HCT116 (cell line): Measurements from ENCODE around the gene CDH4. TPM values are rescaled to one million over a fixed set of nuclear protein-coding genes. Genes with fewer than 3 reads are reported as not detected.

Experiments
- ATAC-seq: fragments of 200-7000 bp; cut with Tn5 transposase; 2 replicates; pipeline ENCODE4 v1.9.1; 2020; ENCODE audit warnings: mild to moderate bottlenecking, moderate library complexity
- BruUV-seq: library from RNA; stranded (reverse); fragments of 400-500 nt; replicated peaks from 2 replicates; lab custom pipeline; 2021; lab: Mats Ljungman, UMichigan
- CTCF ChIA-PET: fragments of 300-600 bp; sonication (Branson Sonifier 250); formaldehyde crosslinking; loops from one replicate; lab custom pipeline; 2021; ENCODE audit warnings: antibody characterized with exemption; lab: Charles Lee
- POLR2A ChIA-PET: fragments of 300-600, 350-600 bp; sonication (Branson Sonifier 250); formaldehyde crosslinking; loops from one replicate; lab custom pipeline; 2021; ENCODE audit warnings: antibody characterized with exemption; lab: Charles Lee
- RAD21 ChIA-PET, 2 experiments: fragments of 300-600 bp; sonication (Branson Sonifier 250); formaldehyde crosslinking; loops; one replicate each; lab custom pipeline; 2023; ENCODE audit warnings: low total read pairs in 2 of 2; ENCODE audit not compliant: uncharacterized antibody in 2 of 2, unreplicated experiment in 2 of 2, low non-redundant PET in 1 of 2; lab: Charles Lee
- DNase-seq: peaks from one replicate; pipeline ENCODE4 v3.0.0-alpha.2; 2010; ENCODE audit warnings: low read depth, low spot score
- H2AFZ ChIP-seq: fragments of 200-600 bp; shearing (Covaris generic), sonication (generic); 2 replicates; pipeline ENCODE4 v1.6.1; 2017; ENCODE audit warnings: low read depth, mixed run types, mixed read lengths, antibody characterized with exemption, low read length; ENCODE audit not compliant: poor library complexity, severe bottlenecking
- H3K27ac ChIP-seq: 2 replicates; pipeline ENCODE4 v1.5.1; 2012; ENCODE audit warnings: low read depth, low read length
- H3K27me3 ChIP-seq: fragments of 200-600 bp; sonication (generic); 2 replicates; pipeline ENCODE4 v1.6.1; 2016; ENCODE audit warnings: mixed run types, low read length, mixed read lengths; ENCODE audit not compliant: insufficient read depth
- H3K36me3 ChIP-seq, 2 experiments: fragments of 200-500 bp in 1 of 2; fragments of 200-600 bp in 1 of 2; sonication (Bioruptor generic) in 1 of 2; sonication (generic) in 1 of 2; 2 replicates each; pipeline versions ENCODE4 v1.5.1 to v1.6.1; 2014 to 2016; ENCODE audit warnings: low read length in 2 of 2, inconsistent platforms in 1 of 2, mixed read lengths in 1 of 2, mixed run types in 1 of 2; ENCODE audit not compliant: insufficient read depth in 2 of 2, control insufficient read depth in 1 of 2
- H3K4me1 ChIP-seq, 2 experiments: fragments of 200-600 bp in 1 of 2; sonication (generic) in 1 of 2; 2 replicates each; pipeline versions ENCODE4 v1.5.1 to v1.6.1; 2012 to 2017; ENCODE audit warnings: low read length in 2 of 2, inconsistent platforms in 1 of 2, mild to moderate bottlenecking in 1 of 2, mixed read lengths in 1 of 2, mixed run types in 1 of 2, moderate library complexity in 1 of 2; ENCODE audit not compliant: insufficient read depth in 2 of 2, control insufficient read depth in 1 of 2
- H3K4me2 ChIP-seq: fragments of 200-600 bp; sonication (generic); 2 replicates; pipeline ENCODE4 v1.6.1; 2017; ENCODE audit warnings: mixed run types, low read length, mixed read lengths
- H3K4me3 ChIP-seq, 2 experiments: fragments of 200-600 bp in 1 of 2; sonication (generic) in 1 of 2; replicated peaks in 1 of 2; 2 replicates each; pipeline ENCODE4 v1.5.1; 2011 to 2016; ENCODE audit warnings: low read length in 2 of 2, control low read depth in 1 of 2, low read depth in 1 of 2, mild to moderate bottlenecking in 1 of 2, mixed read lengths in 1 of 2, mixed run types in 1 of 2
- H3K79me2 ChIP-seq: fragments of 200-600 bp; sonication (generic); 2 replicates; pipeline ENCODE4 v1.6.1; 2017; ENCODE audit warnings: mild to moderate bottlenecking, mixed run types, low read length, moderate library complexity, mixed read lengths; ENCODE audit not compliant: insufficient read depth
- H3K9ac ChIP-seq: fragments of 200-600 bp; sonication (generic); 2 replicates; pipeline ENCODE4 v1.6.1; 2016; ENCODE audit warnings: low read length, mixed read lengths
- H3K9me2 ChIP-seq: fragments of 200-600 bp; sonication (generic), shearing (Covaris generic); 2 replicates; pipeline ENCODE4 v1.6.1; 2017; ENCODE audit warnings: mixed run types, mild to moderate bottlenecking, moderate library complexity; ENCODE audit not compliant: insufficient read depth
- H3K9me3 ChIP-seq, 2 experiments: fragments of 200-500 bp in 1 of 2; fragments of 200-600 bp in 1 of 2; sonication (Bioruptor generic) in 1 of 2; sonication (generic) in 1 of 2; 2 replicates each; pipeline ENCODE4 v1.6.1; 2014 to 2017; ENCODE audit warnings: low read length in 2 of 2, mixed read lengths in 2 of 2, inconsistent platforms in 1 of 2, low read depth in 1 of 2, mild to moderate bottlenecking in 1 of 2, mixed run types in 1 of 2, moderate library complexity in 1 of 2; ENCODE audit not compliant: control insufficient read depth in 1 of 2, insufficient read depth in 1 of 2
- H4K20me1 ChIP-seq: fragments of 200-600 bp; sonication (generic), shearing (Covaris generic); 2 replicates; pipeline ENCODE4 v1.6.1; 2017; ENCODE audit warnings: mixed run types, mild to moderate bottlenecking, moderate library complexity; ENCODE audit not compliant: insufficient read depth
- ATF3 ChIP-seq: IDR thresholded peaks from 2 replicates; pipeline ENCODE4 v1.6.1; 2012
- CBX3 ChIP-seq: IDR thresholded peaks from 2 replicates; pipeline ENCODE4 v1.6.1; 2012; ENCODE audit warnings: low read depth
- CTCF ChIP-seq, 3 experiments: fragments of 200-600 bp in 1 of 3; sonication (generic) in 1 of 3; IDR thresholded peaks in 2 of 3; conservative IDR thresholded peaks in 1 of 3; 2 replicates each; pipeline ENCODE4 v1.5.1; 2012 to 2017; ENCODE audit warnings: low read depth in 2 of 3, low read length in 2 of 3, antibody characterized with exemption in 1 of 3, borderline replicate concordance in 1 of 3, control low read depth in 1 of 3, mild to moderate bottlenecking in 1 of 3, mixed read lengths in 1 of 3, mixed run types in 1 of 3, moderate library complexity in 1 of 3; ENCODE audit not compliant: insufficient read depth in 1 of 3
- EGR1 ChIP-seq: IDR thresholded peaks from 2 replicates; pipeline ENCODE4 v1.6.1; 2012; ENCODE audit warnings: low read depth
- EZH2phosphoT487 ChIP-seq: fragments of 200-600 bp; IDR thresholded peaks from 2 replicates; pipeline ENCODE4 v1.6.1; 2018; ENCODE audit warnings: antibody characterized with exemption, borderline replicate concordance
- FOSL1 ChIP-seq: IDR thresholded peaks from 2 replicates; pipeline ENCODE4 v1.6.1; 2012; ENCODE audit warnings: low read depth
- MAX ChIP-seq: IDR thresholded peaks from 2 replicates; pipeline ENCODE4 v1.6.1; 2012
- POLR2A ChIP-seq: IDR thresholded peaks from 2 replicates; pipeline ENCODE4 v1.7.0; 2011; ENCODE audit warnings: borderline replicate concordance; ENCODE audit not compliant: insufficient read depth, insufficient read length; ENCODE audit errors: extremely low read depth
- SIN3A ChIP-seq: IDR thresholded peaks from 2 replicates; pipeline ENCODE4 v1.6.1; 2012; ENCODE audit warnings: low read depth
- SP1 ChIP-seq: IDR thresholded peaks from 2 replicates; pipeline ENCODE4 v1.6.1; 2012; ENCODE audit warnings: low read depth
- SRF ChIP-seq: IDR thresholded peaks from 2 replicates; pipeline ENCODE4 v1.6.1; 2012; ENCODE audit warnings: low read depth
- TCF7L2 ChIP-seq: IDR thresholded peaks from 2 replicates; pipeline ENCODE4 v1.7.0; 2011; ENCODE audit warnings: borderline replicate concordance, inconsistent platforms; ENCODE audit not compliant: insufficient read depth, insufficient read length; ENCODE audit errors: extremely low read depth
- ZBTB33 ChIP-seq: IDR thresholded peaks from 2 replicates; pipeline ENCODE4 v1.6.1; 2011; ENCODE audit warnings: mild to moderate bottlenecking, low read length, moderate library complexity; ENCODE audit not compliant: insufficient replicate concordance; ENCODE audit errors: extremely low read depth
- ZFX ChIP-seq: fragments of 450-650 bp; IDR thresholded peaks from 2 replicates; pipeline ENCODE4 v1.6.1; 2017
- ZNF274 ChIP-seq: fragments of 200-500 bp; sonication (Bioruptor generic); IDR thresholded peaks from 2 replicates; pipeline ENCODE4 v1.6.1; 2014; ENCODE audit warnings: mild to moderate bottlenecking, low read depth, low read length, inconsistent platforms
- intact Hi-C: fragments of 100-400 bp; cut with micrococcal nuclease; formaldehyde crosslinking; loops from 2 replicates; pipeline ENCODE4 v1.10.0; 2022
- total RNA-seq: library from RNA; stranded (reverse); gene quantifications from one replicate; pipeline ENCODE4 v1.2.1, GENCODE V29; 2021; ENCODE audit not compliant: unreplicated experiment

Gene CDH4
- total RNA-seq, 1 experiment from 2014 or later: not detected

GRCh38 chr20:61490721-61491120 lies 238.7 kb downstream of the CDH4 start:
- RAD21 ChIA-PET: no interaction called here
- Histone ChIP-seq H4K20me1 (no peaks in the 10 kb centered on the region), H3K4me1 (no peaks in the 10 kb centered on the region), H3K36me3 (no peaks in the 10 kb centered on the region), H3K9me3 (peaks cover 0 to 10% of the 10 kb centered on the region in 2 experiments; a peak in 1 of 4 replicates), H3K9me2 (no peaks in the 10 kb centered on the region), H3K4me3 (no peak overlapping the region), H3K27ac (no peak overlapping the region), H3K79me2 (no peaks in the 10 kb centered on the region), H3K4me2 (no peak overlapping the region), H3K27me3 (no peaks in the 10 kb centered on the region), H3K9ac (no peak overlapping the region), H2AFZ (no peak overlapping the region)
- intact Hi-C loops: no loop called here
- ATAC-seq (no peak), DNase-seq (no peak)
- no TSS peak for BruUV-seq
- POLR2A ChIA-PET: no interaction called here
- CTCF ChIA-PET: no interaction called here
- no peak for TF ChIP-seq MAX
- TF ChIP-seq ZBTB33: no peak
- no peak for TF ChIP-seq SIN3A
- TF ChIP-seq EZH2phosphoT487: no peak
- no peak for TF ChIP-seq SRF
- no peak for TF ChIP-seq SP1
- no peak for TF ChIP-seq CTCF (IDR thresholded peaks at IDR 0.05 in 2 of 3, conservative IDR thresholded peaks at IDR 0.05 in 1 of 3; ENCODE audit: borderline replicate concordance in 1 of 3, insufficient read depth in 1 of 3, low read depth in 2 of 3, low read length in 2 of 3)
- no peak for TF ChIP-seq CBX3
- no peak for TF ChIP-seq ATF3
- no peak for TF ChIP-seq TCF7L2
- TF ChIP-seq EGR1: no peak
- no peak for TF ChIP-seq FOSL1
- no peak for TF ChIP-seq ZFX
- TF ChIP-seq ZNF274: no peak
- TF ChIP-seq POLR2A: no peak
